Stimulated activated CD4-positive, alpha-beta T cell treated with anti-CD3 and anti-CD28 coated beads, Interleukin-4, amount 100 ng/mL, for 1 hour (primary cell): ENCODE results near the gene PRSS23.
"Not testable (repeated sequence)": the region's sequence is repeated elsewhere in the genome, so short reads cannot be mapped to it uniquely, and the experiment has no call there.

ENCODE experiments used
- DNase-seq: peaks from one replicate; pipeline ENCODE4 v3.0.0-alpha.2; 2020

Gene PRSS23

GRCh38 chr11:86800076-86800959, at the start of gene PRSS23:
PRSS23 (plus strand) TSS chr11:86800542; CDS start chr11:86807644, 7,102 bp downstream.
- DNase-seq = peak; percentile 31

GRCh38 chr11:86753459-86753858, 46.9 kb upstream of the PRSS23 start:
- no peak for DNase-seq

GRCh38 chr11:86755146-86755545, 45.2 kb upstream of the PRSS23 start:
- DNase-seq = no peak

GRCh38 chr11:86758171-86758570, 42.2 kb upstream of the PRSS23 start:
- no peak for DNase-seq

- no peak for DNase-seq
Observed at GRCh38 chr11:86760577-86760976, 39.8 kb upstream of the PRSS23 start.

- DNase-seq = no peak
Observed at GRCh38 chr11:86761978-86762377, 38.4 kb upstream of the PRSS23 start.

GRCh38 chr11:86765203-86765602, 35.1 kb upstream of the PRSS23 start:
- DNase-seq = no peak

GRCh38 chr11:86765878-86766277, 34.5 kb upstream of the PRSS23 start:
- no peak for DNase-seq

- no peak for DNase-seq
Observed at GRCh38 chr11:86769219-86769618, 31.1 kb upstream of the PRSS23 start.

- not testable (repeated sequence) for DNase-seq
Observed at GRCh38 chr11:86770473-86771027, 29.8 kb upstream of the PRSS23 start.

- DNase-seq = no peak
Observed at GRCh38 chr11:86772999-86773398, 27.3 kb upstream of the PRSS23 start.

GRCh38 chr11:86773513-86774252, 26.7 kb upstream of the PRSS23 start:
- no peak for DNase-seq

GRCh38 chr11:86774417-86774816, 25.9 kb upstream of the PRSS23 start:
- DNase-seq = no peak

- no peak for DNase-seq
Observed at GRCh38 chr11:86775361-86775760, 25.0 kb upstream of the PRSS23 start.

GRCh38 chr11:86781546-86781945, 18.8 kb upstream of the PRSS23 start:
- DNase-seq = no peak

- no peak for DNase-seq
Observed at GRCh38 chr11:86782742-86783141, 17.6 kb upstream of the PRSS23 start.

GRCh38 chr11:86783661-86784060, 16.7 kb upstream of the PRSS23 start:
- no peak for DNase-seq

- no peak for DNase-seq
Observed at GRCh38 chr11:86784241-86784681, 16.1 kb upstream of the PRSS23 start.

- DNase-seq = no peak
Observed at GRCh38 chr11:86785576-86785975, 14.8 kb upstream of the PRSS23 start.

- no peak for DNase-seq
Observed at GRCh38 chr11:86787018-86787536, 13.3 kb upstream of the PRSS23 start.

GRCh38 chr11:86787656-86788055, 12.7 kb upstream of the PRSS23 start:
- DNase-seq = no peak

GRCh38 chr11:86790195-86790725, 10.1 kb upstream of the PRSS23 start:
- DNase-seq = no peak
